CD4-positive, alpha-beta T cell treated with Interleukin-4 for 1 hour (primary cell): ENCODE results near the gene HYAL3.

ENCODE experiments used
- DNase-seq, 2 donors: peaks; one replicate each; pipeline ENCODE4 v3.0.0-alpha.2; 2020 to 2022

Gene HYAL3

DNA sequence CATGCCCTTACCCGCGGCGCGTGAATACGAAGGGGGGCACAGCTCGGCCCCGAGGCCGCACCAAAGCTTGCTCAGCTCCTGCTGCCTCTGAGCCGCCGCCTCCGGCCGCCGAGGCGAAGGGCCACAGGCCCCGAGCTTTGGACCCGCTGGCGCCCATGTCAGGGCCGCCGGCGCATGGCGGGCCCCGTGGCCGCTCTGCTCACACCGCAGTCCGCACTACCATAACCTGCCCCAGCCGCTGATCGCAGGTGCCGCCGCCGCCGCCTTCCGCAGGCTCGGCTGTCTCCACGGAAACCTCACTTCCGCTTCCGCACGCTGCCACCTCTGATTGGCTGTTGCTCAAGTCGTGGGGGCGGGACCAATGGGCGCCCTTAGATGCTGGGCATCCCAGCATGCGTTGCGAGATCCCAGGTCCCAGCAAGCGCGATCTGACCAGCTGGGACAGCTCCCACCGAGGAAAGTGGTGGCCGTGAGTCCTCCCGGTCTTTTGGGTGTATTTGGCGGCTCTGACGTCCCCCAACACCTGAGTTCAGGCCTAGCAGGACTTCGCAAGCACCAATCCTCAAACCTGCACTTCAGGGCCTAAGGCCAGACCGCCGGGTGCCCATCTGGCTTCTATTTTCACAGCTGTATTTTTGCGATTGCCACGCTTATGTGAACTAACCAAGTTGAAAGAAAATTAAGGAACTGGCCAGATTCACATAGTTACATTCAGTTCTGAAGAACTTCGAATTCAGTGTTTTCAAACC, 28.9 kb upstream of the HYAL3 start, which contains the start of gene TUSC2:
TSS of gene TUSC2 (minus strand) at position 281 of the 749 bp plus-strand sequence. CDS start at position 157, 124 bp downstream.
- peak; percentile 95 to 96 for DNase-seq

GRCh38 chr3:50327129-50327528, 27.9 kb upstream of the HYAL3 start:
- DNase-seq, result no peak

DNA sequence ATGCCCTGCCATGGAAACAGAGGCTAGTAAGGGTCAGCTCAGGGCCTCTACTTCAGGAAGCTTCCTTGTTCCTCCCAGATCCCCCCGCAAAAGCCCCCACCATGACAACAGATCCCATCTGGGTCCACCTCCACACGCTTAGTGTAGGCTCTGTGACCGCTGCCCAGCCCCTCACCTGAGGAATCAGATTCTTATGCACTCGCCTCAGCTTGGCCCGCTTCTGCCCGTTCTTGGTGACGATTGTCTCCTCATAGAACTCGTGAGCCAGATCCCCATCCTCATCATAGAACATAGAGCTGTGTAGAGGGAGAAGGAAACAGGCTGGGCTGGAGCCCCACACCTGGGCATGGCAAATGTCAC, 27.0 kb upstream of the HYAL3 start:
- no peak for DNase-seq

DNA sequence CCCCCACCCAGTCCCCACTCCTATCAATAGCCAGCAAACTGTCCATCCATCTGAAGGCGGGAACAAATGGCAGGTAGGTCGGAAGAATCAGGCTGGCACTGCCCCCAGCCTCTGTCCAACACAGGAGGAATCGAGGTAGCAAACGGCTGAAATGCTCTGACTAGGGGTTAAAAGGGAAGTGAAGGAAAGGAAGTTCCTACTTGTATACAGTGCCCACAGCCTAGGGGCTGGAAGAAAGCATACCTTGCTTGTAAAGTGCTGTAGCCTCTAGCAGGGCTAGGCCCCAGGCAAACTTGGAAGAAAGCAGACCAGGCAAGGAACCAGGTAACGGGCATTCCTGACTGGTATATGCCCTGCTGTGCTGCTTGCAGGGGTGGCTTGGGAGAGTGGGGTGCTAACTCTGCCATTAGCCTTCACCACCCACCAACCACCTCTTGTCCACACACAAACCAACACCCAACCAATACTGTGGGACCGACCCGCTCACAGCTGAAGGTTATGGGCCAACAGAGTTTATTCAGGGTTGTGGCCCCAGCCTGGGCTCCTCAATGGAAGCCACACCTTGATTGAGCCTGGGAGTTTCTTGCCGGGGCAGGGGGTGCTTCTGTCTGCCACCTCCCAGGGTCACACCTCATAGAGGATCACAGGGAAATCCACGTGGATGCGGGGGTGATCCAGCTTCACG, 26.4 kb upstream of the HYAL3 start:
- no peak for DNase-seq

DNA sequence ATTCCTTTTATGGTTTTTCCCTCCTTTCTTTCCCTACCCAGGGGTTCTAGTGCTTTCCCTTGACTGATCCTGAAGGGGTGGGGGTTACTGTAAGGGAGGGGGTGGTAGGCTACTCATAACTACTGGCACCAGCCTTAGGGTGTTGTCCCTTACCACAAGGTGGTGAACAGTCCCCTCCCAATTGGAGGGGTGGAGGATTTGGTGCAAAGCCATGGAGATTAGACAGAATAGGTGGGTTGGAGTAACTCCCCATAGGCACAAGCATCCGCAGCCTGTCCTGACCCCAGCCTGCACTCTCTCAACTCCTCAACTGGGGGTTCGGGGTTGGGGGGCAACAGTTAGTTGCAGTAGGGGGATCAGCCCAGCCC, 25.9 kb upstream of the HYAL3 start:
- DNase-seq, result no peak

DNA sequence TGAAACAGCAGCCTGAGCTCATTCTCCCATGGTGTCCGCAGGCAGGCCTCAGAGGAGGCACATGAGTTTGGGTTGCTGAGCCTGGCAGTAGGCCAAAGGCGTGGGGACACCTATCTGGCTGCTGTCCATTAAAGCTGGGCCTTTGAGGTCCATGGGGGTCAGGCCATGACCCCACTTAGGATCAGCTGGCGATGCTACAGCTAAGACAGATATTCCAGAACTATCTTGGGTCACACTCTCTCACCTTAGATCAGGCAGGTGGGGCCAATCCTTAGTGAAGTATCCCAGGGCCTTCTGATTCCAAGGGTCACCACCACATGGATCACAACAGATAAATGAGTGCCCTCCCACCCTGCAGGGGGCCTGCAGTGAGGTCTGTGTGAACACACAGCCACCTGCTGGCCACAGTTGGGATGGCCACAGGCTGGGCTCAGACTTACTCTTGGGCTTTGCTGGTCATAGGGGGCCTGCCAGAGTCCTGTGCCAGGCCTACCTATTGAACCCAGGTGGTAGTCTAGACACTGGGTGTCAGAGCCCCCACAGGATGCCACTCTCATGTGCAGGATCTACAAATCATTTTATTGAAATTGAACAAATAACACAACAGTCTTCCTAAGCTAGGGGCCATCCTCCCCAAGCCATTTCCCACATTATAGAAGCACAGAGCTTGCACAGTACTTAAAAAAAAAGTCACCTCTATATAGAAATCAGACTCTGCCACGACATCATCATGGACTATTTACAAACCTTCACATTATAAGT, 25.3 kb upstream of the HYAL3 start:
- peak; percentile 68 to 70 for DNase-seq

GRCh38 chr3:50323614-50324199, 24.5 kb upstream of the HYAL3 start:
- DNase-seq, result no peak

GRCh38 chr3:50323092-50323600, 23.9 kb upstream of the HYAL3 start:
- DNase-seq, result no peak

DNA sequence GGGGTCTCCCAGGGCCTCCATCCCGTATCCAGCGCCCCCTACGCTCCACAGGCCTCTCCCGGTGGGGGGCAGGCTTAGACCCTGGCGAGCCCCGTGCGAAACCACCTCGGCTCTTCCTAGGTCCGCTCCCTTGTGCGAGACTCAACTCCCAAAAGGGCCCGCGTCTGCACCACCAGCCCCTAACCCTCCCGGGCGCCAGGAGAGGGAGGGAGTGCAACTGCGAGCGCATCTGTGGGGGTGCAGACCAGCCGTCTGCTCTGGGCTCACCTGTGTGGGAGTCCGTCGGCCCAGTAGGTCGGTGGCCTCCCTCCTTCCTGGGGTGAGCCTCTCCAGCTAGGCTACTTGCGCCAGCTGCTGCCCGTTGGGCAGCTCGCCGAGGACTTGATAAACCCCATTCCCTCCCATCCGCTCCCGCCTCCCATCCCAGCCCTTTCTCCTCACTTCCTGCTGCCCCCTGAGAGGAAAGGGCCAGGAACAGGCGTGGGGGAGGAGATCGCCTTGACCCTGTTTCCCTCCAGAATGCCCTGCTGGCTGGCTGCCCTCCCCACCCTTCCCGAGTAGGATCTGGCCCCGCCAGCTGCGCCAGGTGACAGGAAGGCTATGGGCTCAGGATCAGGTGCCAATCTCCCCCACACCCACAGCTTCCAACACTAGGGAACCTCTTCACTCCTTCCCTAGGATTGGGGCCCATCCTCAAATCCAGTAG, 23.3 kb upstream of the HYAL3 start, which contains the start of gene HYAL2:
TSS of gene HYAL2 (minus strand) at position 360 of the 706 bp plus-strand sequence. CDS start 2,256 bp downstream, outside the sequence.
- DNase-seq, result no peak

GRCh38 chr3:50322115-50322385, 22.8 kb upstream of the HYAL3 start:
- no peak for DNase-seq

GRCh38 chr3:50321336-50322114, 22.3 kb upstream of the HYAL3 start:
- DNase-seq, result peak; percentile 84 to 87

DNA sequence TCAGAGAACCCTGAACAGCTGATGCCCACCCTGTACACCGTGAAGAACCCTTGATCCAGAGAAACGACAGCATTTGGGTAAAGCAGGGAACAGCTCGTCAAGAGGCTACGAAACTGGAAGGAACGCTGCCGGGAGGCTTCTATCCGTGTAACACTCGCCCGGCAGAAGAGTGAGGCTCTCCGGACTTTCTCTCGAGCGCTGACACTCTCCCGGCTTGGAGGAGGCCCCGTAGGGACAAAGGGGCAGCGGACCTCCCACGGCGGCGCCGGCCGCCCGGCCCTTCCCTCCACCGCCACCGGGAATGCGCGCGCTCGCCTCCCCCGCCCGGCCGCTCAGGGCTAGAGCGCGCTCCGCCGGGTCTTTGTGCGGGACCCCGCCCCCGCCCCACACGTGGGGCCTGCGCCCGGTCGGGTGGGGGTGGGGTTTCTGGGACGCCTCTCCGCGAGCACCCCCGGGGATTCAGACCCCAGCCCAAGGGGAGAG, 21.7 kb upstream of the HYAL3 start:
- DNase-seq, result peak in 1 of 2 donors; percentile 54

- no peak for DNase-seq
Observed at GRCh38 chr3:50319894-50320625, 20.9 kb upstream of the HYAL3 start.

GRCh38 chr3:50319181-50319893, 20.1 kb upstream of the HYAL3 start:
- no peak for DNase-seq

- DNase-seq, result peak in 1 of 2 donors; percentile 24
Observed at GRCh38 chr3:50318615-50319014, 19.4 kb upstream of the HYAL3 start.

DNA sequence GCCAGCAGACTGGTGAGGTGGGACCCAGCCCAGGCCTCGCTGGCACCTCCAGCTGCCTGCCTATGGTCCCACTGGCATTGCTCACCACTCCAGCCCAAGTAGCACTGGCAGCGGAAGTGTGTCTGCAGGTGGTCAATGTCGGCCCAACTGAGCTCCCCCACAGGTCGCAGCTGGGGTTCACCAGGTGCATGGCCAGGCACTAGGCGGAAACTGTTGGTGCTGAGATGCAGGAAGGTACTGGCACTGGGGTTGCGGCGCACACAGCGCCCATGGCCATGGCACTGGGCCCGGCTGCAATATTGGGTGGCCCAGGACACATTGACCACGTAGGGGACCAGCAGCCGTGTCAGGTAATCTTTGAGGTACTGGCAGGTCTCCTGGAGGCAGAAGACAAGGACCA, 19.0 kb upstream of the HYAL3 start:
- DNase-seq, result no peak

DNA sequence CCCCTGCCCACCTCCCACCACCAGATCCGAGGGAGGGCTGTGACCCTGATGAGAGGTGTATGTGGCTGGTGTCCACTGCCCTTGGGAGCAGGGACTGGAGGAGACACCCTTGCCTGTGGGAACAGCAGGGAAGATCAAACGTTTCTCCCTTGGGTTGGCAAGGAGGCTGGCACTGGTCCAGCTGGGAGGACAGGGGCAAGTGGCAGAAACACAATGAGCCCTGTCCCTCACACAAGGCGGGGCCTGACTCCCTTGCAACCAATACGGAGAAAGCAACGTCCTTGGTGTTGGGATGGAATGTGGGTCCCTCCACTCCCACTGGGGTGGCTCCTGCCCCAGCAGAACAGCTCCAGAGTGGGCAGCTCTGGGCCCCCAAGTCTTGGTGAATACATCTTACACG, 18.1 kb upstream of the HYAL3 start:
- DNase-seq, result no peak

- DNase-seq, result peak; percentile 62 to 76
Observed at GRCh38 chr3:50316657-50317242, 17.5 kb upstream of the HYAL3 start.

DNA sequence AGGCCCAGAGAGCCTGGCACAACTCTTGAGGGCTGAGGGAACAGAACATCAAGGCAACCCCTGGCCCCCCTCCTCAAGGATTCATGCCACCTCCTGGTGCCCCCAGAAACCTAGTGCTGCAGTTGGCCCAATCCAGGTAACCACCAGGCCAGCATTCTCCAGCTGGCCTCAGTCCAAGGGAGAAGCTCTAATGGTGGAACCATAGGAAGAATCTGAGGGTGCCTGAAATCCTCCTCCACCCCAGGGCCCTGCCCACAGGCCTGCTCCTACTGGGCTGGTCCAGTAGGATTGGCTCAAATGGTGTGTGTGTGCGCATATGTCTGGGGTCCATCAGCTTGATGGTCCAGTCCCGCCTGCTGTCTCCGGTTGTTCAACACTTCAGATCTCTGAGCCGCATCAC, 15.6 kb upstream of the HYAL3 start:
- DNase-seq, result no peak

GRCh38 chr3:50314342-50314741, 15.1 kb upstream of the HYAL3 start:
- DNase-seq, result no peak
